B cell (primary cell): Measurements from ENCODE around the gene SH2D4B. TPM values are rescaled to one million over a fixed set of nuclear protein-coding genes. Genes with fewer than 3 reads are reported as not detected.

ENCODE experiments used
- ATAC-seq: fragments of 200-7000 bp; cut with Tn5 transposase; one replicate; pipeline ENCODE4 v1.10.0; 2021; ENCODE audit warnings: low read depth, mild to moderate bottlenecking, moderate number of reproducible peaks, moderate library complexity
- CTCF ChIA-PET: fragments of 350-600 bp; sonication (Branson Sonifier 250); formaldehyde crosslinking; loops from one replicate; lab custom pipeline; 2021; ENCODE audit warnings: antibody characterized with exemption, inconsistent platforms; lab: Charles Lee
- POLR2A ChIA-PET: fragments of 350-600 bp; sonication (Branson Sonifier 250); formaldehyde crosslinking; loops from one replicate; lab custom pipeline; 2021; ENCODE audit warnings: antibody characterized with exemption; lab: Charles Lee
- DNase-seq: peaks from one replicate; pipeline ENCODE4 v3.0.0; 2013
- H2AFZ ChIP-seq: 2 replicates; pipeline ENCODE4 v1.6.1; 2012; ENCODE audit warnings: mild to moderate bottlenecking, low read depth, low read length; ENCODE audit not compliant: insufficient read depth, poor library complexity, severe bottlenecking
- H3K27ac ChIP-seq, 2 donors: 1 replicate in 1 of 2; 2 replicates in 1 of 2; pipeline ENCODE4 v1.5.1; 2012 to 2013; ENCODE audit warnings: low read length in 2 of 2, mild to moderate bottlenecking in 2 of 2, moderate library complexity in 1 of 2
- H3K27me3 ChIP-seq, 4 experiments: fragments of 200-600 bp in 1 of 4; sonication (generic) in 1 of 4; replicated peaks in 1 of 4; 1 replicate in 2 of 4; 2 replicates in 2 of 4; pipeline versions ENCODE4 v1.6.1 to v1.7.0; 2013 to 2016; ENCODE audit warnings: low read length in 3 of 4, mild to moderate bottlenecking in 2 of 4, mixed read lengths in 1 of 4, moderate library complexity in 1 of 4; ENCODE audit not compliant: insufficient read depth in 4 of 4, control insufficient read depth in 3 of 4; ENCODE audit errors: control extremely low read depth in 1 of 4
- H3K36me3 ChIP-seq, 2 experiments: replicated peaks in 1 of 2; 1 replicate in 1 of 2; 2 replicates in 1 of 2; pipeline versions ENCODE4 v1.6.1 to v1.7.1; 2013; ENCODE audit warnings: low read length in 1 of 2; ENCODE audit not compliant: insufficient read depth in 2 of 2, control insufficient read depth in 1 of 2; ENCODE audit errors: control extremely low read depth in 1 of 2, extremely low read depth in 1 of 2
- H3K4me1 ChIP-seq, 2 donors: fragments of 200-600 bp in 1 of 2; sonication (generic) in 1 of 2; 1 replicate in 1 of 2; 2 replicates in 1 of 2; pipeline versions ENCODE4 v1.5.1 to v1.6.1; 2013 to 2017; ENCODE audit warnings: low read length in 2 of 2; ENCODE audit not compliant: control insufficient read depth in 2 of 2, insufficient read depth in 2 of 2
- H3K4me2 ChIP-seq: replicated peaks from 2 replicates; pipeline ENCODE3; 2012; ENCODE audit warnings: mild to moderate bottlenecking, low read depth, low read length; ENCODE audit not compliant: poor library complexity, severe bottlenecking
- H3K4me3 ChIP-seq, 5 experiments: fragments of 200-600 bp in 1 of 5; sonication (generic) in 1 of 5; 1 replicate in 3 of 5; 2 replicates in 2 of 5; pipeline versions ENCODE4 v1.5.1 to v1.7.0; 2011 to 2016; ENCODE audit warnings: low read length in 4 of 5, mild to moderate bottlenecking in 4 of 5, low read depth in 2 of 5, control low read depth in 1 of 5, moderate library complexity in 1 of 5; ENCODE audit not compliant: insufficient read depth in 1 of 5; ENCODE audit errors: control extremely low read depth in 1 of 5, extremely low read depth in 1 of 5
- H3K79me2 ChIP-seq: fragments of 200-600 bp; sonication (generic); one replicate; pipeline ENCODE4 v1.6.0; 2016; ENCODE audit warnings: low read length; ENCODE audit not compliant: control insufficient read depth, insufficient read depth
- H3K9ac ChIP-seq: fragments of 200-600 bp; sonication (generic); 2 replicates; pipeline ENCODE4 v1.6.1; 2017; ENCODE audit warnings: mild to moderate bottlenecking, low read length, moderate library complexity
- H3K9me3 ChIP-seq, 3 donors: one replicate each; pipeline versions ENCODE4 v1.6.1 to v1.7.1; 2013; ENCODE audit warnings: low read length in 2 of 3; ENCODE audit not compliant: control insufficient read depth in 2 of 3, insufficient read depth in 1 of 3; ENCODE audit errors: control extremely low read depth in 1 of 3
- H4K20me1 ChIP-seq: 2 replicates; pipeline ENCODE4 v1.6.0; 2012; ENCODE audit warnings: mild to moderate bottlenecking, low read length; ENCODE audit not compliant: insufficient read depth, control insufficient read depth, poor library complexity, severe bottlenecking
- H3K27ac Mint-ChIP-seq: one replicate; pipeline ENCODE4 v1.8.0; 2021; ENCODE audit warnings: mixed read lengths
- H3K27me3 Mint-ChIP-seq: one replicate; pipeline ENCODE4 v1.8.0; 2021; ENCODE audit warnings: mixed read lengths
- H3K4me1 Mint-ChIP-seq: one replicate; pipeline ENCODE4 v1.8.0; 2021; ENCODE audit warnings: mixed read lengths
- H3K4me3 Mint-ChIP-seq: one replicate; pipeline ENCODE4 v1.8.0; 2021; ENCODE audit warnings: mixed read lengths
- H3K9me3 Mint-ChIP-seq: one replicate; pipeline ENCODE4 v1.8.0; 2022; ENCODE audit warnings: mixed read lengths; ENCODE audit not compliant: insufficient read depth
- EZH2 ChIP-seq: IDR thresholded peaks from 2 replicates; pipeline ENCODE4 v1.6.1; 2012; ENCODE audit warnings: borderline replicate concordance, low read depth, mild to moderate bottlenecking, moderate library complexity, low read length; ENCODE audit not compliant: insufficient read depth, poor library complexity, severe bottlenecking
- WGBS: methylation state at CpG from one replicate; pipeline ENCODE4 v1.1.5; 2013; ENCODE audit warnings: missing lambda C conversion rate; ENCODE audit not compliant: insufficient coverage; 5-methylcytosine and 5-hydroxymethylcytosine counted together
- intact Hi-C: fragments of 100-400 bp; cut with micrococcal nuclease; formaldehyde crosslinking; loops from one replicate; pipeline ENCODE4 v1.10.0; 2022
- polyA plus RNA-seq: library from polyadenylated mRNA; depleted of rRNA; stranded (reverse); fragments of >200 nt; gene quantifications from 2 replicates; pipeline ENCODE4 v1.2.3, GENCODE V29; 2012
- total RNA-seq, 2 donors: library from RNA; stranded (reverse); fragments of 120-200 nt in 1 of 2; gene quantifications; 1 replicate in 1 of 2; 2 replicates in 1 of 2; pipeline versions ENCODE4 v1.2.3 to v1.2.4, GENCODE V29; 2013 to 2022
- TF ChIP-seq, protein P1 (sequence below): fragments of 200-600 bp; IDR thresholded peaks from one replicate; pipeline ENCODE4 v1.8.0; 2022; ENCODE audit warnings: antibody characterized with exemption, mild to moderate bottlenecking

The SH2D4B gene
- total and polyA plus RNA-seq, 2 donors (not counting 1 experiment from before 2014, with no cell fraction given), result 0.09 to 0.22 TPM

- H4K20me1 ChIP-seq, result no peaks in the 10 kb centered on the region
- H3K9me3 ChIP-seq, result peaks cover 3 to 26% (median 6%) of the 10 kb centered on the region in 3 donors
- no peak for DNase-seq
- no peak overlapping the region for H3K4me2 ChIP-seq
- CTCF ChIA-PET, result interaction anchor here (1.0 to 3.9 kb wide), 4 partner anchors 9 to 196 kb away, joined by 3 to 35 read pairs (median 5); no protein-coding TSS in a partner anchor
- no peak overlapping the region for H3K4me3 ChIP-seq
- no peaks in the 10 kb centered on the region for H3K9me3 Mint-ChIP-seq
- H3K4me1 Mint-ChIP-seq, result peaks cover 8% of the 10 kb centered on the region
- H2AFZ ChIP-seq, result no peak overlapping the region
- H3K4me1 ChIP-seq, result peaks cover 4 to 10% of the 10 kb centered on the region in 2 donors
- no peak for ATAC-seq
- no peaks in the 10 kb centered on the region for H3K79me2 ChIP-seq
- POLR2A ChIA-PET, result no interaction called here
- WGBS, result 0% methylated on average over 2 of the region's 7 CpGs
- no peak overlapping the region for H3K27ac Mint-ChIP-seq
- no peaks in the 10 kb centered on the region for H3K36me3 ChIP-seq
- H3K27me3 Mint-ChIP-seq, result peaks cover 24% of the 10 kb centered on the region
- TF ChIP-seq, protein P1, sequence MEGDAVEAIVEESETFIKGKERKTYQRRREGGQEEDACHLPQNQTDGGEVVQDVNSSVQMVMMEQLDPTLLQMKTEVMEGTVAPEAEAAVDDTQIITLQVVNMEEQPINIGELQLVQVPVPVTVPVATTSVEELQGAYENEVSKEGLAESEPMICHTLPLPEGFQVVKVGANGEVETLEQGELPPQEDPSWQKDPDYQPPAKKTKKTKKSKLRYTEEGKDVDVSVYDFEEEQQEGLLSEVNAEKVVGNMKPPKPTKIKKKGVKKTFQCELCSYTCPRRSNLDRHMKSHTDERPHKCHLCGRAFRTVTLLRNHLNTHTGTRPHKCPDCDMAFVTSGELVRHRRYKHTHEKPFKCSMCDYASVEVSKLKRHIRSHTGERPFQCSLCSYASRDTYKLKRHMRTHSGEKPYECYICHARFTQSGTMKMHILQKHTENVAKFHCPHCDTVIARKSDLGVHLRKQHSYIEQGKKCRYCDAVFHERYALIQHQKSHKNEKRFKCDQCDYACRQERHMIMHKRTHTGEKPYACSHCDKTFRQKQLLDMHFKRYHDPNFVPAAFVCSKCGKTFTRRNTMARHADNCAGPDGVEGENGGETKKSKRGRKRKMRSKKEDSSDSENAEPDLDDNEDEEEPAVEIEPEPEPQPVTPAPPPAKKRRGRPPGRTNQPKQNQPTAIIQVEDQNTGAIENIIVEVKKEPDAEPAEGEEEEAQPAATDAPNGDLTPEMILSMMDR, result no peak
- TF ChIP-seq EZH2, result no peak
- intact Hi-C loops, result loop anchor here (10.0 kb wide), 1 partner anchor 126 kb away; the partner anchor contains the start of gene SH2D4B
- H3K4me3 Mint-ChIP-seq, result no peak overlapping the region
- peaks cover 0 to 8% (median 4%) of the 10 kb centered on the region in 4 experiments for H3K27me3 ChIP-seq
- no peak overlapping the region for H3K9ac ChIP-seq
- H3K27ac ChIP-seq, result no peak overlapping the region
Measured at GRCh38 chr10:80660736-80661135, 123.0 kb downstream of the SH2D4B start.

GRCh38 chr10:80661526-80661925 lies 123.8 kb downstream of the SH2D4B start:
- TF ChIP-seq, protein P1, result no peak
- no peak for TF ChIP-seq EZH2
- WGBS, result 66% methylated on average over 2 of the region's 3 CpGs
- no peaks in the 10 kb centered on the region for H4K20me1 ChIP-seq
- H3K9me3 Mint-ChIP-seq, result no peaks in the 10 kb centered on the region
- ChIA-PET POLR2A (no interaction called here), CTCF (interaction anchor here (1.0 to 3.9 kb wide), 9 partner anchors 10 to 195 kb away, joined by 3 to 35 read pairs (median 5); no protein-coding TSS in a partner anchor)
- no peak overlapping the region for H3K9ac ChIP-seq
- H3K27ac Mint-ChIP-seq, result no peak overlapping the region
- ATAC-seq (no peak), DNase-seq (no peak)
- no peak overlapping the region for H3K4me3 Mint-ChIP-seq
- H3K79me2 ChIP-seq, result no peaks in the 10 kb centered on the region
- intact Hi-C loops, result loop anchor here (10.0 kb wide), 1 partner anchor 127 kb away; the partner anchor contains the start of gene SH2D4B
- peaks cover 0 to 18% (median 2%) of the 10 kb centered on the region in 3 donors for H3K9me3 ChIP-seq
- H3K4me1 Mint-ChIP-seq, result peaks cover 8% of the 10 kb centered on the region
- peaks cover 0 to 8% (median 4%) of the 10 kb centered on the region in 4 experiments for H3K27me3 ChIP-seq
- no peaks in the 10 kb centered on the region for H3K36me3 ChIP-seq
- H3K27ac ChIP-seq, result no peak overlapping the region
- H3K4me3 ChIP-seq, result no peak overlapping the region
- peaks cover 4 to 10% of the 10 kb centered on the region in 2 donors for H3K4me1 ChIP-seq
- H3K27me3 Mint-ChIP-seq, result peaks cover 28% of the 10 kb centered on the region
- no peak overlapping the region for H3K4me2 ChIP-seq
- H2AFZ ChIP-seq, result no peak overlapping the region
